HCT116 (cell line): Measurements from ENCODE around the gene RFTN1. TPM values are rescaled to one million over a fixed set of nuclear protein-coding genes. Genes with fewer than 3 reads are reported as not detected.

ENCODE experiments used
- ATAC-seq: fragments of 200-7000 bp; cut with Tn5 transposase; 2 replicates; pipeline ENCODE4 v1.9.1; 2020; ENCODE audit warnings: mild to moderate bottlenecking, moderate library complexity
- BruUV-seq: library from RNA; stranded (reverse); fragments of 400-500 nt; replicated peaks from 2 replicates; lab custom pipeline; 2021; lab: Mats Ljungman, UMichigan
- CTCF ChIA-PET: fragments of 300-600 bp; sonication (Branson Sonifier 250); formaldehyde crosslinking; loops from one replicate; lab custom pipeline; 2021; ENCODE audit warnings: antibody characterized with exemption; lab: Charles Lee
- POLR2A ChIA-PET: fragments of 300-600, 350-600 bp; sonication (Branson Sonifier 250); formaldehyde crosslinking; loops from one replicate; lab custom pipeline; 2021; ENCODE audit warnings: antibody characterized with exemption; lab: Charles Lee
- RAD21 ChIA-PET, 2 experiments: fragments of 300-600 bp; sonication (Branson Sonifier 250); formaldehyde crosslinking; loops; one replicate each; lab custom pipeline; 2023; ENCODE audit warnings: low total read pairs in 2 of 2; ENCODE audit not compliant: uncharacterized antibody in 2 of 2, unreplicated experiment in 2 of 2, low non-redundant PET in 1 of 2; lab: Charles Lee
- DNase-seq: peaks from one replicate; pipeline ENCODE4 v3.0.0-alpha.2; 2010; ENCODE audit warnings: low read depth, low spot score
- H2AFZ ChIP-seq: fragments of 200-600 bp; shearing (Covaris generic), sonication (generic); 2 replicates; pipeline ENCODE4 v1.6.1; 2017; ENCODE audit warnings: low read depth, mixed run types, mixed read lengths, antibody characterized with exemption, low read length; ENCODE audit not compliant: poor library complexity, severe bottlenecking
- H3K27ac ChIP-seq: 2 replicates; pipeline ENCODE4 v1.5.1; 2012; ENCODE audit warnings: low read depth, low read length
- H3K27me3 ChIP-seq: fragments of 200-600 bp; sonication (generic); 2 replicates; pipeline ENCODE4 v1.6.1; 2016; ENCODE audit warnings: mixed run types, low read length, mixed read lengths; ENCODE audit not compliant: insufficient read depth
- H3K36me3 ChIP-seq, 2 experiments: fragments of 200-500 bp in 1 of 2; fragments of 200-600 bp in 1 of 2; sonication (Bioruptor generic) in 1 of 2; sonication (generic) in 1 of 2; 2 replicates each; pipeline versions ENCODE4 v1.5.1 to v1.6.1; 2014 to 2016; ENCODE audit warnings: low read length in 2 of 2, inconsistent platforms in 1 of 2, mixed read lengths in 1 of 2, mixed run types in 1 of 2; ENCODE audit not compliant: insufficient read depth in 2 of 2, control insufficient read depth in 1 of 2
- H3K4me1 ChIP-seq, 2 experiments: fragments of 200-600 bp in 1 of 2; sonication (generic) in 1 of 2; 2 replicates each; pipeline versions ENCODE4 v1.5.1 to v1.6.1; 2012 to 2017; ENCODE audit warnings: low read length in 2 of 2, inconsistent platforms in 1 of 2, mild to moderate bottlenecking in 1 of 2, mixed read lengths in 1 of 2, mixed run types in 1 of 2, moderate library complexity in 1 of 2; ENCODE audit not compliant: insufficient read depth in 2 of 2, control insufficient read depth in 1 of 2
- H3K4me2 ChIP-seq: fragments of 200-600 bp; sonication (generic); 2 replicates; pipeline ENCODE4 v1.6.1; 2017; ENCODE audit warnings: mixed run types, low read length, mixed read lengths
- H3K4me3 ChIP-seq, 2 experiments: fragments of 200-600 bp in 1 of 2; sonication (generic) in 1 of 2; replicated peaks in 1 of 2; 2 replicates each; pipeline ENCODE4 v1.5.1; 2011 to 2016; ENCODE audit warnings: low read length in 2 of 2, control low read depth in 1 of 2, low read depth in 1 of 2, mild to moderate bottlenecking in 1 of 2, mixed read lengths in 1 of 2, mixed run types in 1 of 2
- H3K79me2 ChIP-seq: fragments of 200-600 bp; sonication (generic); 2 replicates; pipeline ENCODE4 v1.6.1; 2017; ENCODE audit warnings: mild to moderate bottlenecking, mixed run types, low read length, moderate library complexity, mixed read lengths; ENCODE audit not compliant: insufficient read depth
- H3K9ac ChIP-seq: fragments of 200-600 bp; sonication (generic); 2 replicates; pipeline ENCODE4 v1.6.1; 2016; ENCODE audit warnings: low read length, mixed read lengths
- H3K9me2 ChIP-seq: fragments of 200-600 bp; sonication (generic), shearing (Covaris generic); 2 replicates; pipeline ENCODE4 v1.6.1; 2017; ENCODE audit warnings: mixed run types, mild to moderate bottlenecking, moderate library complexity; ENCODE audit not compliant: insufficient read depth
- H3K9me3 ChIP-seq, 2 experiments: fragments of 200-500 bp in 1 of 2; fragments of 200-600 bp in 1 of 2; sonication (Bioruptor generic) in 1 of 2; sonication (generic) in 1 of 2; 2 replicates each; pipeline ENCODE4 v1.6.1; 2014 to 2017; ENCODE audit warnings: low read length in 2 of 2, mixed read lengths in 2 of 2, inconsistent platforms in 1 of 2, low read depth in 1 of 2, mild to moderate bottlenecking in 1 of 2, mixed run types in 1 of 2, moderate library complexity in 1 of 2; ENCODE audit not compliant: control insufficient read depth in 1 of 2, insufficient read depth in 1 of 2
- H4K20me1 ChIP-seq: fragments of 200-600 bp; sonication (generic), shearing (Covaris generic); 2 replicates; pipeline ENCODE4 v1.6.1; 2017; ENCODE audit warnings: mixed run types, mild to moderate bottlenecking, moderate library complexity; ENCODE audit not compliant: insufficient read depth
- ATF3 ChIP-seq: IDR thresholded peaks from 2 replicates; pipeline ENCODE4 v1.6.1; 2012
- CTCF ChIP-seq, 3 experiments: fragments of 200-600 bp in 1 of 3; sonication (generic) in 1 of 3; IDR thresholded peaks in 2 of 3; conservative IDR thresholded peaks in 1 of 3; 2 replicates each; pipeline ENCODE4 v1.5.1; 2012 to 2017; ENCODE audit warnings: low read depth in 2 of 3, low read length in 2 of 3, antibody characterized with exemption in 1 of 3, borderline replicate concordance in 1 of 3, control low read depth in 1 of 3, mild to moderate bottlenecking in 1 of 3, mixed read lengths in 1 of 3, mixed run types in 1 of 3, moderate library complexity in 1 of 3; ENCODE audit not compliant: insufficient read depth in 1 of 3
- EGR1 ChIP-seq: IDR thresholded peaks from 2 replicates; pipeline ENCODE4 v1.6.1; 2012; ENCODE audit warnings: low read depth
- EZH2 ChIP-seq: fragments of 200-600 bp; sonication (generic); IDR thresholded peaks from 2 replicates; pipeline ENCODE4 v1.6.1; 2017; ENCODE audit warnings: antibody characterized with exemption, mixed run types
- FOSL1 ChIP-seq: IDR thresholded peaks from 2 replicates; pipeline ENCODE4 v1.6.1; 2012; ENCODE audit warnings: low read depth
- JUND ChIP-seq: IDR thresholded peaks from 2 replicates; pipeline ENCODE4 v1.6.1; 2012
- POLR2A ChIP-seq: IDR thresholded peaks from 2 replicates; pipeline ENCODE4 v1.7.0; 2011; ENCODE audit warnings: borderline replicate concordance; ENCODE audit not compliant: insufficient read depth, insufficient read length; ENCODE audit errors: extremely low read depth
- REST ChIP-seq: IDR thresholded peaks from 2 replicates; pipeline ENCODE4 v1.6.1; 2012; ENCODE audit warnings: low read depth
- SIN3A ChIP-seq: IDR thresholded peaks from 2 replicates; pipeline ENCODE4 v1.6.1; 2012; ENCODE audit warnings: low read depth
- SRF ChIP-seq: IDR thresholded peaks from 2 replicates; pipeline ENCODE4 v1.6.1; 2012; ENCODE audit warnings: low read depth
- ZFX ChIP-seq: fragments of 450-650 bp; IDR thresholded peaks from 2 replicates; pipeline ENCODE4 v1.6.1; 2017
- ZNF274 ChIP-seq: fragments of 200-500 bp; sonication (Bioruptor generic); IDR thresholded peaks from 2 replicates; pipeline ENCODE4 v1.6.1; 2014; ENCODE audit warnings: mild to moderate bottlenecking, low read depth, low read length, inconsistent platforms
- intact Hi-C: fragments of 100-400 bp; cut with micrococcal nuclease; formaldehyde crosslinking; loops from 2 replicates; pipeline ENCODE4 v1.10.0; 2022
- total RNA-seq: library from RNA; stranded (reverse); gene quantifications from one replicate; pipeline ENCODE4 v1.2.1, GENCODE V29; 2021; ENCODE audit not compliant: unreplicated experiment

RFTN1 gene
- total RNA-seq, 1 experiment from 2014 or later = 3.9 TPM

- no peaks in the 10 kb centered on the region for H3K79me2 ChIP-seq
- DNase-seq (no peak), ATAC-seq (no peak)
- H3K4me2 ChIP-seq = no peak overlapping the region
- no peaks in the 10 kb centered on the region for H3K9me3 ChIP-seq
- H3K27me3 ChIP-seq = no peaks in the 10 kb centered on the region
- H2AFZ ChIP-seq = no peak overlapping the region
- H4K20me1 ChIP-seq = no peaks in the 10 kb centered on the region
- no peak overlapping the region for H3K27ac ChIP-seq
- H3K36me3 ChIP-seq = no peaks in the 10 kb centered on the region
- CTCF ChIA-PET = no interaction called here
- BruUV-seq = no TSS peak
- no peaks in the 10 kb centered on the region for H3K4me1 ChIP-seq
- POLR2A ChIA-PET = no interaction called here
- intact Hi-C loops = no loop called here
- H3K9ac ChIP-seq = no peak overlapping the region
- no peak overlapping the region for H3K4me3 ChIP-seq
- no peak for TF ChIP-seq ZFX
- no peak for TF ChIP-seq REST
- no peak for TF ChIP-seq JUND
- no peak for TF ChIP-seq ZNF274
- no peak for TF ChIP-seq POLR2A
- TF ChIP-seq ATF3 = no peak
- TF ChIP-seq SRF = no peak
- TF ChIP-seq FOSL1 = no peak
- RAD21 ChIA-PET = no interaction called here
- no peaks in the 10 kb centered on the region for H3K9me2 ChIP-seq
Observed at GRCh38 chr3:16467393-16467792, 46.1 kb downstream of the RFTN1 start.

GRCh38 chr3:16466822-16467221 is 46.7 kb downstream of the RFTN1 start:
- DNase-seq = no peak
- H2AFZ ChIP-seq = no peak overlapping the region
- ATAC-seq = no peak
- ChIA-PET CTCF (no interaction called here), POLR2A (no interaction called here), RAD21 (no interaction called here)
- no peaks in the 10 kb centered on the region for H3K9me3 ChIP-seq
- H3K27ac ChIP-seq = no peak overlapping the region
- H3K27me3 ChIP-seq = no peaks in the 10 kb centered on the region
- H4K20me1 ChIP-seq = no peaks in the 10 kb centered on the region
- H3K9ac ChIP-seq = no peak overlapping the region
- H3K4me3 ChIP-seq = no peak overlapping the region
- intact Hi-C loops = no loop called here
- H3K79me2 ChIP-seq = no peaks in the 10 kb centered on the region
- no peak overlapping the region for H3K4me2 ChIP-seq
- H3K9me2 ChIP-seq = no peaks in the 10 kb centered on the region
- no peaks in the 10 kb centered on the region for H3K36me3 ChIP-seq
- BruUV-seq = no TSS peak
- H3K4me1 ChIP-seq = no peaks in the 10 kb centered on the region
- TF ChIP-seq CTCF (IDR thresholded peaks at IDR 0.05 in 2 of 3, conservative IDR thresholded peaks at IDR 0.05 in 1 of 3; ENCODE audit: borderline replicate concordance in 1 of 3, insufficient read depth in 1 of 3, low read depth in 2 of 3, low read length in 2 of 3) = no peak
- TF ChIP-seq EGR1 = no peak
- TF ChIP-seq EZH2 = no peak
- no peak for TF ChIP-seq FOSL1
- no peak for TF ChIP-seq SIN3A
- TF ChIP-seq REST = no peak
